ENCODE results near the gene DNAJC28.
"Not testable (repeated sequence)": the region's sequence is repeated elsewhere in the genome, so short reads cannot be mapped to it uniquely, and the experiment has no call there.

DNAJC28 gene

DNA sequence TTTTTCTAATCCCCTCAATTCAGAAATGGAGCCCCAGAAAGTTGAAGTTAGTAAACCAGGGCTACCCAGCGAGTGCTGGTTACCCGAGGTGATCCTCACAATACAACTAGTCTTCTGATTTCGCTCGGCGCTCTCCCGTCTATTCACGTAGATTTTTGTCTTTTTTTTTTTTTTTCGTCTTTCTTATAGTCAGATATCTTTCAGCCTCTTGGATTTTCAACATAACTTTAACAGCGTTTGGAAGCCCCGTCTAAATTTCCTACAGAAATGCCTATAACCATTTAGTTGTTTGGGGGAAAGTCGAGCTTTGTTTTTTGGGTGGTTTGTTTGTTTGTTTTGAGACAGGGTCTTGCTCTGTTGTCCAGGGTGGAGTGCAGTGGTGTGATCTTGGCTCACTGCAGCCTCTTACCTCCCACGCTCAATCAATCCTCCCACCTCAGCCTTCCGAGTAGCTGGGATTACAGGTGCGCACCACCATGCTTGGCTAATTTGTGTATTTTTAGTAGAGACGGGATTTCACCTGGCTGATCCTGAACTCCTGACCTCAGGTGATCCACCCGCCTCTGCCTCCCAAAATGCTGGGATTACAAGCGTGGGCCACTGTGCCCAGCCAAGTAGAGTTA lies 10.9 kb downstream of the DNAJC28 start:
- DNase-seq: no peak

DNA sequence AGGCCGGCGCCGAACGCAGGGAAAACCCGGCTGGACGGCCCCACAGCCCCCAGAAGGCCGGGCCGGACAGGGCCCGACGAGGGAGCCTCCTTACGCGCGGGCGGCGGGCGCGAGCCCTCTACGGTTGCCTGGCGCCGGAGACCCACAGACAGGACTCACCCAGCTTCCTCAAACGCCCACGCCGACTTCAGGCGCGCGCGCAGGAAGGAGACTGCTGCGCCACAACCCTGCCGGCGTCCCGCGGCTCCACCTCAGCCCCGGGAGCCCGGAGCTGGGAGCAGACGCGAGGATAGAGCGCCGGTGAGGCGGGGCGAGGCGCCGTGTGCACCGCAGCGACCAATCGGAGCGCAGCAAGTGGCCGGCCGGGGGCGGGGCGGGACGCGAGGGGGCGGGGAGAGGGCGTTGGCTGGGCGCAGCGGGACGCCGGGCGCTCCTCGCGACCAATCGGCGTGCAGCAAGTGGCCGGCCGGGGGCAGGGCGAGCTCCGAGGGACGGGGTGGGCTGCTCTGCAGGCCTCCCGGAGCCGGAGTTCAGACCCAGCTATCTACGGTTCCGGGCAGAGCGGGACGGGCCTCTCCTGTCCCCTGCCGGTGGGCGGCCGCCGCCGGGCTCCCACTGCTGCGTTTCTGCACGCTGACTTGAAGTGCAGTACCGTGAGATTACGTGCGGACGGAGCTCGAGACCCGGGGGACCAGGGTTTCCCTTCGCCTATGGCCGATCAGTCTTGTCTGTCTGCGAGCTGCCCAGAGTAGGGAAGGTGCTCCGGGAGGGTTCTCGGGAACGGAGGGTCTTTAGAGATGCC lies 11.6 kb downstream of the DNAJC28 start, which contains the start of gene TMEM50B:
TSS of gene TMEM50B (minus strand) at position 296 of the 802 bp plus-strand sequence. CDS start 11,089 bp downstream, outside the sequence.
- peak; percentile 100 for DNase-seq

DNA sequence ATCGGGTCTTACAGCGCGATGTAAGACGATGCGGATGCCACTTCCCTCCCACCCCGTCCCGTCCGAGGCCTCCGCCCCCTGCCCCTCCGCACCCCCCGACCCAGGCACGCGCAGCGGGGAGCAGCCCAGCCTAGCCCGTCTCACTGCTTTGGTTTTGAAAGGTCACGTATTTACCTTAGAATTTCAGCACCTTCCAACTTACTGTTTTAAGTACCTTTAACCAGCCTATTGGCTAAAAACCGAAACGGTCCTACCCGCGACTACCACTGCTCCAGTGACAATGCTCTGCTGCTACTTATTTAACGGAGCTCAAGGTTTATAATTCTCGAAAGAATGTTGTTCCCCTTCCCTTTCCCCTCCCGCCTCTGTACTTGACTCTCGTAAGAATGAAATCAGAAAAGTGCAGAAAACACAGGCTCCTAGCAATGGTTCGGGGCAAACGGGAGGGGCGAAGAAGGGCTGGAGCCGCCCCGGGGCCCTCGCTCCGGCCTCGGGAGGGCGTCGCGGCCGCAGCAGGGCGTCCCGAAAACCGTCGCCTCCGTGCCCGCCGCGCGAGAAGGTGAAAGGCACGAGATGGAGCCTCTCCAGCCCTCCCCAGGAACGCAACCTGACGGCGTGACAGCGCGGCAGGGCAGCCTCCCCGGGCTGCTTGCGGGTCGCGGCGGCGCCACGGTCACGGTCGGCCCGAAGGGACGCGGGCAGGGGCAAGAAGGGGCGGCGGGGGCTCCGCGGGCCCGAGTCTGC lies 12.4 kb downstream of the DNAJC28 start:
- peak; percentile 67 for DNase-seq

DNA sequence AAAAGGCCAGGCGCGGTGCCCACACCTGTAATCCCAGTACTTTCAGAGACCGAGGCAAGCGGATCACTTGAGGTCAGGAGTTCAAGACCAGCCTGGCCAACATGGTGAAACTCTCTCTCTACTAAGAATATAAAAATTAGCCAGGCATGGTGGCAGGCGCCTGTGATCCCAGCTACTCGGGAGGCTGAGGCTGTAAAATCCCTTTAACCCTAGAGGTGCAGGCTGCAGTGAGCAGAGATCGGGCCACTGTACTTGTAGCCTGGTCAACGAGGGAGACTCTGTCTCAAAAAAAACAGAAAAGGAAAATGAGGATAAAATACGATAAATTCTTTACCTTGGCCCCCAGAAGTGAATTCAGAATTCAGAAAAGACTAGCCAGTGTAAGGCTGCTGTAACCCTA lies 13.3 kb downstream of the DNAJC28 start:
- no peak for DNase-seq

DNA sequence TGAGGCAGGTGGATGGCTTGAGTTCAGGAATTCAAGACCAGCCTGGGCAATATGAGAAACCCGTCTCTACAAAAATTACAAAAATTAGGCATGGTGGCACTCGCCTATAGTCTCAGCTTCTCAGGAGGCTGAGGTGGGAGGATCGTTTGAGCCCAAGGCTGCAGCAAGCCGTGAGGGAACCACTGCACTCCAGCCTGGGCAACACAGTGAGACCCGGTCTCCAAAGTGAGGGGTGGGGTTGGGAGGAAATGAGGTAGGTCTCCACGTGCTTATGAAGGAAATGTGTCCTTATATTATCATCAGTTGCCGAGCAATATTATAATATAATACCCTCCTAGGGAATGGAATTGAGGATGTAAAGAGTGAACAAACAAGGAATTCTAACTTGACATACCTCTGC lies 14.4 kb downstream of the DNAJC28 start:
- no peak for DNase-seq

DNA sequence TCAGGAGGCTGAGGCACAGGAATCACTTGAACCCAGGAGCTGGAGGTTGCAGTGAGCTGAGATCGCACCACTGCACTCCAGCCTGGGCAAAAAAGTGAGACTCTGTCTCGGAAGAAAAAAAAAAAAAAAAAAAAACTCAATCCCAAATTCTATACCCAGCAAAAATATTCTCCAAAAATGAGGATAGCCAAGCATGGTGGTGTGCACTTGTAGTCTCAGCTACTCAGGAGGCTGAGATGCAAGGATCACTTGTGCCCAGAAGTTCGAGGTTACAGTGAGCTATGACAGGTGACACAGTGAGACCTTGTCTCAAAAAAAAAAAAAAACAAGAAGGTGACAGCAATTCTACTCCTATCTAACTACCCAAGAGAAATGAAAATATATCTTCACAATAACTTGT lies 18.2 kb downstream of the DNAJC28 start:
- DNase-seq: no peak

DNA sequence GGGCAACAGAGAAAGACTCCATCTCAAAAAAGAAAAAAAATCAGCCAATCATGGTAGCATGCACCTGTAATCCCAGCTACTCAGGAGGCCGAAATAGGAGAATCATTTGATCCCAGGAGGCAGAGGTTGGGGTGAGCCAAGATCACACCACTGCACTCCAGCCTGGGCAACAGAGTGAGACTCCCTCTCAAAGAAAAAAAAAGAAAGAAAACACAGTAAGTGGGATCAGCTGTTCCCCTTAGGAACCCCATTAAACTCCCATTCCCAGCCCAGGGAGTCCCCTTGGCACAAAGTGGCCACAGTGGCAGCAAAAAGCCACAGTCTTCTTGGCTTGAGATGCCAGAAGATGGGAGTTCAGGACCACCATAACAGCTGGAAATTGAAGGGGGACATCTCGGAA lies 20.8 kb downstream of the DNAJC28 start:
- DNase-seq: no peak

DNA sequence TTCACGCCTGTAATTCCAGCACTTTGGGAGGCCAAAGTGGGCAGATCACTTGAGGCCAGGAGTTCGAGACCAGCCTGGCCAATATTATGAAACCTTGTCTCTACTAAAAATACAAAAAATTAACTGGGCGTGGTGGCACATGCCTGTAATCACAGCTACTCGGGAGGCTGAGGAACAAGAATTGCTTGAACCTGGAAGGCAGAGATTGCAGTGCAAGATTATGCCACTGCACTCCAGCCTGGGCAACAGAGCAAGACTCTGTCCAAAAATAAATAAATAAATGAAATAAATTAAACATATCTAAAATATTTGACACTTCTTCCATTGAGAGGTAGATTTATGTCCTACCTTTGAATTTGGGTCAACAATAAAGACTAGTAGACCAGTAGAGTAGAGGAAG lies 22.3 kb downstream of the DNAJC28 start:
- DNase-seq: not testable (repeated sequence)

DNA sequence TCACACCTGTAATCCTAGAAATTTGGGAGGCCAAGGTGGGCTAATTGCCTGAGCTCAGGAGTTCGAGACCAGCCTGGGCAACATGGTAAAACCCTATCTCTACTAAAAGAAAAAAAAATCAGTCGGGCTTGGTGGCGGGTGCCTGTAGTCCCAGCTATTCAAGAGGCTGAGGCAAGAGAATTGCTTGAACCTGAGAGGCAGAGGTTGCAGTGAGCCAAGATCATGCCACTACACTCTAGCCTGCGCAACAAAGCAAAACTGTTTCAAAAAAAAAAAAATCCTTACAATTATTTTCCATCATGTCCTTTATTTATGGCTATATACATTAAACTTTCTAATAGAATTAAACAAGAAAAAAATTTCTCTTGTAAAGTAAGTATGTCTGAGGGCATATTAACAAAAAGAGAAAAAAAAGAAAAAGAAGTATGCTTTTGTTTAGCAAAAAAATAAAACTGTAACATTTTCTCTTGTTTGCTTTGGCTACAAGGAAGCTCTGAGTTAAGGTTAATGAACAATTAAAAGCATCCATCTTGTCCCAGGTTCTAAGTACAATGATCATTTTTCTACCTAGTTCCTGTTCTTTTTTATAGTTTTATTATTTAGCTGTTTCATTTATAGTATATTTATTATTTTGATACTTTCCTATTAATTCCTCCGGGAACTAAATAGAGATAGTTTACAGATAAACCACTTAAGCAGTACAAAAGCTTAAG lies 29.8 kb downstream of the DNAJC28 start:
- no peak for DNase-seq

DNA sequence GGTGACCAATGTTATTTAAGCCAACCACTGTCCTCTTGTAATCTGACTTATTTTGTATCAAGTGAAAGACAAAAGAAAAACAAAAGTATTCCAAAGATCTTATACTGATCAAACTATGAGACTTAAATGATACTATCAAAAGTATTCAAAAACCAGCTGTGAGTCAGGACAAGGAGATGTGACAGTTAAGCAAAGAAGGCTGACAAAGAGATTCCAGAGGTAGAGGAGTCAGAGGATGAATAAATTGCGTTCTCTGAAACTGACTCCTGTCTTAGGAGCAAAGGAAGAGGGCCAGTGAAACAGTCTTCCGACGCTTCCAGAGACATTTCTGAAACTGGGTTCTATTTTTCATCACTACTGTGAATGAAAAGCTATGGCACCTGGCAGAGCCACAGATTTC lies 32.7 kb downstream of the DNAJC28 start:
- DNase-seq: no peak

DNA sequence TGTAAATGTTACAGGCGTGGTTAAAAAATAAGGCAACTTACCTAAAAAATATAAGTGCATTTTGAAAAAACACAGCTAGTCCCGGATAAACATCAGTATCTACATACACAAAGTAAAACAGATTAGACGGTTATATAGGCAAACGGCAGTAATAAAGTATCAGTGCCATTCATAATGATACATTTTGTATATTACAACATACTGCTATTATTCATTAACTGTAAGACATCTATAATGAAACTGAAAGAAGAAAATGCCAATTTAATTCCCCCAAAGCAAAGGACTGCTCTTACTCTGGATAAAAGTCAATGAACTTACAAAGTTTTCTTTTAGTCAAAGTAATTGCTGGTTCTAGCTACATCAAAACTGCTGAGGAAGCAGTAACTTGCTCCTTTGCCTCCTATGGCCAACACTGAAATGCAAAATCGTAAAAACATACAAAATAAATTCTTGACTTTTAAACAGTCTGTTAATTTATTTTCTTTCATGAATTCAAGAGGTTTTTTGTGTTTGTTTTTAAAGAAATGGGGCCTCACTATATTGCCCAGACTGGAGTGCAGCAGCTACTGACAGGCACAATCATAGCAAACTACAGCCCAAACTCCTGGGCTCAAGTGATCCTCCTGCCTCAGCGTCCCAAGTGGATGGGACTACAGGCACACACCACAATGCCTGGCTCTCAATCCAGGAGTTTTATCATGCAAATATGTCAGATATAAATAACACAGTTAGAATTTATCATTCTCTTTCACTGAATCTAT lies 35.6 kb downstream of the DNAJC28 start:
- peak; percentile 43 for DNase-seq

DNA sequence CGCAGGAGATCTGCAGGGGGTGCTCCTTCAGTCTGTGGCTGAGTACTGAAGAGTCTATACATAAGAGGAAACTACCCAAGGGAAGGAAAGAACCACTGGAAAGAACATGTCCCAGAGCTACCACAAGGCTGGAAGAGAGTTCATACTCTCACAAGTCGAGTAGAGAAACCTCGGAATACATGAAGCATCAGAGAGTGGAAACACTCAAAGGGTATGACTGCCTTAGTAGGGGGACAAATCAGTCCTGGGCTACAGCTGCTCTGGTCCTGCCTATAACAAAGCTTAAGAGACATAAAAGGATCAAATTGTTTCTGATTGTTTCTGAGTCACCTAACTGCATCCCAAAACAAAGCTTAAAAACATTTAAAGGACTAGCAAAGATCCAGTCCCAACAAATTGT lies 39.2 kb downstream of the DNAJC28 start:
- no peak for DNase-seq

DNA sequence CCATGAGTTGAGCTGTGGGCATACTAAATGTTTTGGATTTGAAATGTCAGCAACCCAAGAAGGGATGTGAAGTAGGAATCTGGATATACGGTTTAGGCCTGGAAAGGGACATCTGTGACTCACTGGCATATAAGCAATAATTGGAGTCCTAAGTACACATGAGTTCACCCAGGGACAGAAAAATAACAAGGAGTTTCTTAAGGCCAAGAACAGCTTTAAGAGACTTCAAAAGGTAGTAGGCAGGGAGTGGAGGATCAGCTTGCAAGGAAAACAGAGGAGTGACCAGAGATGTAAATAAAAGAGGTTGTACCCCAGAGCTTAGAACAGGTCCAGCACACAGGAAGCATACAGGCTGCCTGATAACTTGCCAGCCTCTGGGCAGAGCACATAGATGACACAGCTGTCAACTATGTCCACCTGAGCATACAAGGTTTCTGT lies 39.9 kb downstream of the DNAJC28 start:
- DNase-seq: no peak

DNA sequence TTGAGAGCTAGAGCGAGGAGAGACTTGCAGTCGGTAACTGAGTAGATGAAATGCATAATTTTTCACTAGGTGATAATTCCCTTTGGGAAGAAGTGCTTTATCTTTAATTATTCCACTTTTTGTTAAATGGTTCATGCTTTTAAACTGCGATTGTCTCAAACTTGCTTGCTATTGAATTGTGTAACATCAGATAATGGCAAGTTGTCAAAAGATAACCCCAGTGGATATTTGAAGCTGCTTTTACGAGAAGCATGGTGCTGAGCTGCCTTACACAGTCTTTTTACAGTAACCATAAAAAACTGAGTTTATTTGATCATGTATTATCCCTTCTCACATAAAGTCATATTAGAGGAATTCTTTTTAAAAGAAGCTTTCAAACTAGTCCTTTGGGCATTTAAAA lies 41.9 kb downstream of the DNAJC28 start:
- no peak for DNase-seq

DNA sequence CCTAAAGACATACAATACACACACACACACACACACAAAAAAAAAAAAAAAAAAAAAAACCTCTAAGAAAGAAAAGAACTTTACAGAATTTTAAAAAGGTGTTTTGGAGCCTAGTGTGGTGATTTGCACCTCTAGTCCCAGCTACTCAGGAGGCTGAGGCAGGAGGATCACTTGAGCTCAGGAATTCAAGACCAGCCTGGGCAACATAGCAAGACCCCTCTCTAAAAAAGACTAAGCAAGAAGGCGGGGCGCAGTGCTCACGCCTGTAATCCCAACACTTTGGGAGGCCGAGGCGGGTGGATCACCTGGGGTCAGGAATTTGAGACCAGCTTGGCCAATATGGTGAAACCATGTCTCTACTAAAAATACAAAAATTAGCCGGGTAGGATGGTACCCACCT lies 44.9 kb downstream of the DNAJC28 start:
- not testable (repeated sequence) for DNase-seq

DNA sequence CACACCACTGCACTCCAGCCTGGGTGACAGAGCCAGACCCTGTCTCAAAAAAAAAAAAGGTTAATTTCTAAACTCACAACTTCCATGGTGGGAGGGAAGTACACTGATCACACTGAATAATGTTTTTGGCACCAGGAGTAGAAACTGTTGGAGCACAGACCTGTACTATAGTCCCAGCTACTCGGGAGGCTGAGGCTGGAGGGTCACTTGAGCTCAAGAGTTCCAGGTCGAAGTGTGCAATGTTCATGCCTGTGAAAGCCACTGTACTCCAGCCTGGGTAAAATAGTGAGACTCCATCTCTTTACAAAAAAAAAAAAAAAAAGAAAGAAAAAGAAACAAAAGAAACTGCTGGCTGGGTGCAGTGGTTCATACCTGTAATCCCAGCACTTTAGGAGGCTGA lies 47.0 kb downstream of the DNAJC28 start:
- no peak for DNase-seq

DNA sequence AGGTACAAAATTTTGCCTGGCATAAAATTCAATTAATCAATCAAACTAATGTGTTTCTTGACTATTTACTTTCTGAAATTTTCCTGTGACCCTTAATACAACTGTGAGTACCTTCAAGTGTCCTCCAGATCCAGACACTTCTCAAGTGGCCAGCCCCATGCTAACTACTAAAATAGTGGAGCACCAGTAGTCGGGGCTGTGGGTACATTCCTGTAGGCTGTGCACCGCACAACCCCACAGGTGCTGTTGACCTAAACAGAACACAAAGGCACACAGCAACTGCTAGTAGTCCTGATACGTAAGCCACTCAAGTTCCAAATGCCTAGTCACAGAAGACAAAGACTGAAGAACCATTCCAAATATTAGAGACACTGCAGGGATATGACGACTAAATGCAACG lies 48.3 kb downstream of the DNAJC28 start:
- no peak for DNase-seq

DNA sequence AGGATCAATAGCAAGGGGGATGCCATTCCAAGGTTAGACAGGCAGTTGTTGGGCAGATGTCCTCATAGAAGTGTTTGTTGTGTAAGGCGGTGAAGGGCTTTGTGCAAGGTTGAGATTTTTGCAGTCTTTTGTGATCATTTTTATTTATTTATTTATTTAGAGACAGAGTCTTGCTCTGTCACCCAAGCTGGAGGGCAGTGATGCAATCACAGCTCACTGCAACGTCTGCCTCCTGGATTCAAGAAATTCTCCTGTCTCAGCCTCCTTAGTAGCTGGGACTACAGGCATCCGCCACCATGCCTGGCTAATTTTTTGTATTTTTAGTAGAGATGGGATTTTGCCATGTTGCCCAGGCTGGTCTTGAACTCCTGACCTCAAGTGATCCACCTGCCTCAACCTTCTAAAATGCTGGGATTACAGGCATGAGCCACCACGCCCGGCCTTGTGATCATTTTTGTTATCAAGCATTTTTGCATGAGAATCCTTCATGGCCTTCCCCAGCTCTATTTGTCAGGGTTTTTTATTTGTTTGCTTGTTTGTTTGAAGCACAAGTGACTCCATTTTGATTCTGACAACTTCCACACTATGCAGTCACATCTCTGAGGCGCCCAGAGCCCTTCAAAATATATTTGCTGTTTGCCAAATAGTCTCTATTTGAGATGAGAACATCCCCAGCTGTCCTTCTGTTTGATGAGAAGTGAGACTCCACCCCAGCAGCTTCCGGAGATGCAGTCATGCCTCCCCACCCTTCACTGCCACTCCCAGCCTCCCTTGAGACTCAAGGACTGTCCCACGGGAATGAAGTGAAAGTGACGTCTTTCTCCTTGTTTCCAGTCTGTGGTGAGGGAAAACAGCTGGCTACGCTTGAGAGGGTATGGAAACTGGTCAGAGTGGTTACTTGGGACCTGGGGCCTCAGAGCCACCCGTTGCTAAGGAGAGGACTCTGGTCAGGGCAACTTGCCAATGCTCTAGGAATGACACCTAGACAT lies 49.7 kb downstream of the DNAJC28 start:
- DNase-seq: peak; percentile 42

Data from suppressor macrophage treated with lipopolysaccharide for 4 hours (primary cell).